K562 (cell line): ENCODE results near the gene LRIT1. TPM values are rescaled to one million over a fixed set of nuclear protein-coding genes. Genes with fewer than 3 reads are reported as not detected.

Source experiments
- ATAC-seq: fragments of 200-7000 bp; cut with Tn5 transposase; 3 replicates; pipeline ENCODE4 v1.9.1; 2020; ENCODE audit warnings: moderate library complexity
- BruUV-seq: library from RNA; stranded (reverse); fragments of 400-500 nt; replicated peaks from 2 replicates; lab custom pipeline; 2021; lab: Mats Ljungman, UMichigan
- CTCF ChIA-PET: fragments of 300-600 bp; formaldehyde crosslinking; extraction: SDS; loops from one replicate; lab custom pipeline; 2021; ENCODE audit warnings: low intra/inter-chr PET ratio; lab: Yijun Ruan, JAX
- POLR2A ChIA-PET: fragments of 300-600, 350-650 bp; sonication (Branson Sonifier 250); formaldehyde crosslinking; extraction: SDS; loops from one replicate; lab custom pipeline; 2021; ENCODE audit warnings: antibody characterized with exemption, inconsistent platforms; lab: Yijun Ruan, JAX
- DNase-seq, 4 experiments: peaks; one replicate each; pipeline versions ENCODE4 v3.0.0 to v3.0.0-alpha.2; 2011 to 2018; ENCODE audit warnings: low spot score in 3 of 4, mixed read lengths in 3 of 4; ENCODE audit errors: extremely low read depth in 1 of 4
- FAIRE-seq: peaks from 2 replicates; lab custom pipeline; 2011; peaks lifted over from hg19 to GRCh38; lab: Jason Lieb, UNC
- H2AFZ ChIP-seq: 2 replicates; pipeline ENCODE4 v1.6.0; 2011; ENCODE audit warnings: low read depth, low read length, control low read depth, inconsistent platforms
- H3K27ac ChIP-seq: fragments of 200-600 bp; 3 replicates; pipeline ENCODE4 v1.8.0; 2011; ENCODE audit warnings: low read depth, mild to moderate bottlenecking, control low read depth, inconsistent platforms, low read length, moderate library complexity, mixed read lengths; ENCODE audit errors: extremely low read depth
- H3K27me3 ChIP-seq, 2 experiments: fragments of 300-600 bp in 1 of 2; 2 replicates in 1 of 2; 3 replicates in 1 of 2; pipeline versions ENCODE4 v1.6.0 to v1.8.0; 2011; ENCODE audit warnings: inconsistent platforms in 2 of 2, low read length in 2 of 2, mild to moderate bottlenecking in 1 of 2, mixed read lengths in 1 of 2, moderate library complexity in 1 of 2; ENCODE audit not compliant: control insufficient read depth in 2 of 2, insufficient read depth in 2 of 2
- H3K36me3 ChIP-seq: fragments of 300-600 bp; 3 replicates; pipeline ENCODE4 v1.8.0; 2011; ENCODE audit warnings: mild to moderate bottlenecking, low read length, inconsistent platforms; ENCODE audit not compliant: control insufficient read depth, insufficient read depth
- H3K4me1 ChIP-seq, 2 experiments: fragments of 200-600 bp in 1 of 2; replicated peaks in 1 of 2; 2 replicates in 1 of 2; 3 replicates in 1 of 2; pipeline versions ENCODE4 v1.5.1 to v1.8.0; 2011; ENCODE audit warnings: inconsistent platforms in 2 of 2, low read length in 2 of 2, mild to moderate bottlenecking in 1 of 2, mixed read lengths in 1 of 2, moderate library complexity in 1 of 2; ENCODE audit not compliant: control insufficient read depth in 2 of 2, insufficient read depth in 2 of 2
- H3K4me2 ChIP-seq: 2 replicates; pipeline ENCODE4 v1.6.1; 2011; ENCODE audit warnings: low read length, control low read depth, inconsistent platforms, mixed read lengths; ENCODE audit not compliant: insufficient read depth
- H3K4me3 ChIP-seq: fragments of 200-600 bp; sonication (generic), shearing (Covaris generic); 2 replicates; pipeline ENCODE4 v1.5.1; 2016; ENCODE audit warnings: control low read depth, inconsistent platforms
- H3K79me2 ChIP-seq: fragments of 200-600 bp; 3 replicates; pipeline ENCODE4 v1.8.0; 2011; ENCODE audit warnings: low read length, inconsistent platforms; ENCODE audit not compliant: control insufficient read depth, insufficient read depth
- H3K9ac ChIP-seq, 2 experiments: 2 replicates each; pipeline versions ENCODE4 v1.6.0 to v1.6.1; 2011; ENCODE audit warnings: low read depth in 2 of 2, low read length in 2 of 2, control low read depth in 1 of 2, inconsistent platforms in 1 of 2, mild to moderate bottlenecking in 1 of 2, mixed read lengths in 1 of 2; ENCODE audit not compliant: insufficient read depth in 1 of 2
- H3K9me1 ChIP-seq: one replicate; pipeline ENCODE4 v1.6.0; 2011; ENCODE audit warnings: inconsistent platforms, mild to moderate bottlenecking, low read length, moderate library complexity; ENCODE audit not compliant: control insufficient read depth, insufficient read depth
- H3K9me3 ChIP-seq: replicated peaks from 2 replicates; pipeline ENCODE4 v1.5.1; 2011; ENCODE audit warnings: low read depth, low read length, inconsistent platforms; ENCODE audit not compliant: control insufficient read depth, insufficient read depth
- H4K20me1 ChIP-seq: replicated peaks from 2 replicates; pipeline ENCODE4 v1.6.1; 2011; ENCODE audit warnings: low read length, inconsistent platforms, mixed read lengths; ENCODE audit not compliant: control insufficient read depth, insufficient read depth
- ARID1B ChIP-seq: fragments of 450-650 bp; IDR thresholded peaks from 2 replicates; pipeline ENCODE4 v1.6.1; 2016; ENCODE audit warnings: antibody characterized with exemption, mild to moderate bottlenecking, inconsistent platforms
- ETV1 ChIP-seq: fragments of 450-650 bp; conservative IDR thresholded peaks from 2 replicates; pipeline ENCODE4 v1.6.1; 2016; ENCODE audit warnings: missing genetic modification characterization, control low read depth, low read depth, missing compliant biosample characterization
- FOXO4 ChIP-seq: fragments of 450-650 bp; formaldehyde crosslinking; IDR thresholded peaks from 2 replicates; pipeline ENCODE4 v1.4.0; 2020; ENCODE audit warnings: mild to moderate bottlenecking, moderate library complexity
- HMGN3 ChIP-seq: IDR thresholded peaks from 2 replicates; pipeline ENCODE4 v1.6.1; 2011; ENCODE audit warnings: borderline replicate concordance, low read depth, mild to moderate bottlenecking, mixed read lengths, low read length; ENCODE audit not compliant: insufficient read length; ENCODE audit errors: extremely low read depth
- SIN3B ChIP-seq: fragments of 450-650 bp; IDR thresholded peaks from 2 replicates; pipeline ENCODE4 v1.6.1; 2017; ENCODE audit warnings: low read depth, mild to moderate bottlenecking, moderate library complexity
- SOX6 ChIP-seq: fragments of 450-650 bp; IDR thresholded peaks from 2 replicates; pipeline ENCODE4 v1.6.1; 2014; ENCODE audit warnings: mild to moderate bottlenecking
- TOE1 ChIP-seq, 2 experiments: fragments of 450-650 bp in 1 of 2; sonication (generic) in 1 of 2; formaldehyde crosslinking in 1 of 2; IDR thresholded peaks; 2 replicates each; pipeline versions ENCODE4 v1.7.1 to v1.8.0; 2016 to 2022; ENCODE audit warnings: borderline replicate concordance in 2 of 2, mild to moderate bottlenecking in 2 of 2, antibody characterized with exemption in 1 of 2, inconsistent platforms in 1 of 2, low read depth in 1 of 2, missing genetic modification reagents in 1 of 2, moderate library complexity in 1 of 2
- ZNF584 ChIP-seq: fragments of 200-800 bp; sonication (Bioruptor generic); IDR thresholded peaks from 2 replicates; pipeline ENCODE4 v1.6.1; 2016; ENCODE audit warnings: low read depth, mild to moderate bottlenecking, missing genetic modification characterization, missing compliant biosample characterization
- WGBS: fragments of 100-300 bp; shearing (Covaris generic); methylation state at CpG from one replicate; pipeline ENCODE4 v1.1.6; 2016; ENCODE audit warnings: low coverage, mixed read lengths; ENCODE audit not compliant: insufficient coverage; ENCODE audit errors: missing lambda C conversion rate; 5-methylcytosine and 5-hydroxymethylcytosine counted together
- in situ Hi-C: fragments of 300-500 bp; cut with MboI; formaldehyde crosslinking; loops from 4 replicates; pipeline ENCODE4 v1.15.0; 2018; ENCODE audit warnings: inconsistent platforms, mixed read lengths
- intact Hi-C: fragments of 100-400 bp; cut with micrococcal nuclease; formaldehyde crosslinking; loops from 2 replicates; pipeline ENCODE4 v1.14.2; 2022
- polyA plus RNA-seq, 8 experiments: library from polyadenylated mRNA; depleted of rRNA in 4 of 8; stranded (reverse) in 5 of 8; unstranded in 3 of 8; fragments of >200 nt; fragmentation: Nextera tagmentation in 2 of 8; fragmentation: Illumina TruSeq in 1 of 8; extraction: Ambion mirVana in 2 of 8; extraction: Trizol in 1 of 8; gene quantifications; 2 replicates each; pipeline versions ENCODE4 v1.2.1 to v1.2.3, GENCODE V29; 2011 to 2014; ENCODE audit warnings: inconsistent platforms in 1 of 8, missing spikeins in 1 of 8
- total RNA-seq, 7 experiments: library from RNA; depleted of rRNA in 6 of 7; stranded (reverse); fragments of >200 nt in 6 of 7; fragmentation: Illumina TruSeq in 2 of 7; extraction: Trizol in 2 of 7; gene quantifications; 2 replicates each; pipeline versions ENCODE4 v1.2.1 to v1.2.3, GENCODE V29; 2011 to 2021; ENCODE audit warnings: low replicate concordance in 1 of 7

LRIT1 gene
- total and polyA plus RNA-seq, 9 of the 15 experiments (the other 6 are each of a cell fraction or from before 2014, with no cell fraction given) = not detected

GRCh38 chr10:84185526-84186175 lies 55.7 kb downstream of the LRIT1 start:
- no TSS peak for BruUV-seq
- WGBS = under 1% methylated on average over 11 of the region's 11 CpGs

More at GRCh38 chr10:84185526-84186175, 55.7 kb downstream of the LRIT1 start:
- Histone ChIP-seq H3K79me2 (no peaks in the 10 kb centered on the region), H3K4me3 (no peak overlapping the region), H3K36me3 (no peaks in the 10 kb centered on the region), H3K4me1 (no peaks in the 10 kb centered on the region), H4K20me1 (no peaks in the 10 kb centered on the region; the same call in 1 of the 2 replicates), H3K9me3 (no peaks in the 10 kb centered on the region), H3K9me1 (no peaks in the 10 kb centered on the region), H3K4me2 (no peak overlapping the region), H3K9ac (no peak overlapping the region), H2AFZ (no peak overlapping the region), H3K27me3 (peaks cover 0 to 48% of the 10 kb centered on the region in 2 experiments; a peak in 3 of 5 replicates), H3K27ac (no peak overlapping the region)
- intact Hi-C loops (no loop called here), in situ Hi-C loops (no loop called here)
- ATAC-seq (no peak), DNase-seq (no peak), FAIRE-seq (no peak)
- ChIA-PET POLR2A (interaction anchor here (0.7 to 0.8 kb wide), 2 partner anchors 38 to 63 kb away, joined by 3 read pairs; no protein-coding TSS in a partner anchor), CTCF (no interaction called here)
- TF ChIP-seq SIN3B (no peak), FOXO4 (CRISPR knock-in tag) (no peak), ZNF584 (CRISPR knock-in tag) (no peak), ARID1B (no peak), SOX6 (no peak), HMGN3 (no peak), ETV1 (tag) (no peak), TOE1 (IDR thresholded peaks at IDR 0.05; ENCODE audit: borderline replicate concordance) (no peak), TOE1 (CRISPR knock-in tag; IDR thresholded peaks at IDR 0.05; ENCODE audit: borderline replicate concordance, low read depth) (no peak)
